A673 (cell line): ENCODE results near the gene EYS. TPM values are rescaled to one million over a fixed set of nuclear protein-coding genes. Genes with fewer than 3 reads are reported as not detected.
"Not testable (repeated sequence)": the region's sequence is repeated elsewhere in the genome, so short reads cannot be mapped to it uniquely, and the experiment has no call there.

ENCODE experiments used
- BruUV-seq: library from RNA; stranded (reverse); fragments of 400-500 nt; replicated peaks from 2 replicates; lab custom pipeline; 2021; lab: Mats Ljungman, UMichigan
- CTCF ChIA-PET: fragments of 300-600 bp; sonication (Branson Sonifier 250); formaldehyde crosslinking; loops from one replicate; lab custom pipeline; 2022; ENCODE audit warnings: antibody characterized with exemption; lab: Charles Lee
- POLR2A ChIA-PET: fragments of 300-600 bp; sonication (Branson Sonifier 250); formaldehyde crosslinking; loops from one replicate; lab custom pipeline; 2022; ENCODE audit warnings: antibody characterized with exemption; ENCODE audit not compliant: low non-redundant PET; lab: Charles Lee
- DNase-seq: peaks from one replicate; pipeline ENCODE4 v3.0.0-alpha.2; 2015; ENCODE audit warnings: low spot score
- H3K27ac ChIP-seq: fragments of 200-600 bp; sonication (generic); 2 replicates; pipeline ENCODE4 v1.5.1; 2016; ENCODE audit warnings: mixed run types, low read depth, mild to moderate bottlenecking, mixed read lengths, antibody characterized with exemption, low read length; ENCODE audit not compliant: poor library complexity, severe bottlenecking
- H3K27me3 ChIP-seq: fragments of 200-600 bp; sonication (generic); replicated peaks from 2 replicates; pipeline ENCODE4 v1.6.1; 2017; ENCODE audit warnings: mixed run types, low read depth, mild to moderate bottlenecking, mixed read lengths, antibody characterized with exemption, low read length; ENCODE audit not compliant: insufficient read depth, poor library complexity
- H3K36me3 ChIP-seq: fragments of 200-600 bp; sonication (generic); 2 replicates; pipeline ENCODE4 v1.6.1; 2016; ENCODE audit warnings: mixed run types, mild to moderate bottlenecking, mixed read lengths, antibody characterized with exemption, low read length; ENCODE audit not compliant: insufficient read depth, poor library complexity, severe bottlenecking
- H3K4me1 ChIP-seq: fragments of 200-600 bp; sonication (generic); 2 replicates; pipeline ENCODE4 v1.6.1; 2017; ENCODE audit warnings: mixed run types, mild to moderate bottlenecking, mixed read lengths, antibody characterized with exemption, low read length; ENCODE audit not compliant: insufficient read depth, poor library complexity, severe bottlenecking
- H3K4me3 ChIP-seq: fragments of 200-600 bp; sonication (generic); 2 replicates; pipeline ENCODE4 v1.5.1; 2016; ENCODE audit warnings: low read depth, mixed run types, mild to moderate bottlenecking, mixed read lengths, low read length; ENCODE audit not compliant: poor library complexity, severe bottlenecking
- H3K9me3 ChIP-seq: fragments of 200-600 bp; sonication (generic); 2 replicates; pipeline ENCODE4 v1.6.1; 2016; ENCODE audit warnings: mixed run types, low read depth, mild to moderate bottlenecking, mixed read lengths, antibody characterized with exemption, low read length; ENCODE audit not compliant: poor library complexity, severe bottlenecking
- EZH2 ChIP-seq: fragments of 200-600 bp; sonication (generic); IDR thresholded peaks from 2 replicates; pipeline ENCODE4 v1.6.1; 2017; ENCODE audit warnings: borderline replicate concordance, low read depth, mild to moderate bottlenecking, mixed read lengths, antibody characterized with exemption, low read length; ENCODE audit not compliant: poor library complexity, severe bottlenecking
- intact Hi-C: fragments of 100-400 bp; cut with micrococcal nuclease; formaldehyde crosslinking; loops from one replicate; pipeline ENCODE4 v1.10.0; 2022; ENCODE audit not compliant: unreplicated experiment
- total RNA-seq: library from RNA; stranded (reverse); gene quantifications from 2 replicates; pipeline ENCODE4 v1.2.3, GENCODE V29; 2021
- TF ChIP-seq, protein P1 (sequence below): fragments of 300-800, 200-600 bp; sonication (generic); conservative IDR thresholded peaks from 2 replicates; pipeline ENCODE4 v1.5.1; 2017; ENCODE audit warnings: low read depth, mild to moderate bottlenecking, antibody characterized with exemption, low read length, moderate library complexity, mixed read lengths

EYS gene
- total RNA-seq, 1 experiment from 2014 or later, result 0.47 TPM

- TF ChIP-seq EZH2, result no peak
- TF ChIP-seq, protein P1, sequence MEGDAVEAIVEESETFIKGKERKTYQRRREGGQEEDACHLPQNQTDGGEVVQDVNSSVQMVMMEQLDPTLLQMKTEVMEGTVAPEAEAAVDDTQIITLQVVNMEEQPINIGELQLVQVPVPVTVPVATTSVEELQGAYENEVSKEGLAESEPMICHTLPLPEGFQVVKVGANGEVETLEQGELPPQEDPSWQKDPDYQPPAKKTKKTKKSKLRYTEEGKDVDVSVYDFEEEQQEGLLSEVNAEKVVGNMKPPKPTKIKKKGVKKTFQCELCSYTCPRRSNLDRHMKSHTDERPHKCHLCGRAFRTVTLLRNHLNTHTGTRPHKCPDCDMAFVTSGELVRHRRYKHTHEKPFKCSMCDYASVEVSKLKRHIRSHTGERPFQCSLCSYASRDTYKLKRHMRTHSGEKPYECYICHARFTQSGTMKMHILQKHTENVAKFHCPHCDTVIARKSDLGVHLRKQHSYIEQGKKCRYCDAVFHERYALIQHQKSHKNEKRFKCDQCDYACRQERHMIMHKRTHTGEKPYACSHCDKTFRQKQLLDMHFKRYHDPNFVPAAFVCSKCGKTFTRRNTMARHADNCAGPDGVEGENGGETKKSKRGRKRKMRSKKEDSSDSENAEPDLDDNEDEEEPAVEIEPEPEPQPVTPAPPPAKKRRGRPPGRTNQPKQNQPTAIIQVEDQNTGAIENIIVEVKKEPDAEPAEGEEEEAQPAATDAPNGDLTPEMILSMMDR, result no peak
- Histone ChIP-seq H3K27me3 (no peaks in the 10 kb centered on the region), H3K27ac (no peak overlapping the region), H3K36me3 (no peaks in the 10 kb centered on the region), H3K9me3 (peaks cover 6% of the 10 kb centered on the region), H3K4me3 (no peak overlapping the region), H3K4me1 (no peaks in the 10 kb centered on the region)
- DNase-seq, result no peak
- ChIA-PET POLR2A (no interaction called here), CTCF (no interaction called here)
- intact Hi-C loops, result no loop called here
- no TSS peak for BruUV-seq
These were observed 307.5 kb downstream of the EYS start for GRCh38 chr6:65399355-65400084.

DNA sequence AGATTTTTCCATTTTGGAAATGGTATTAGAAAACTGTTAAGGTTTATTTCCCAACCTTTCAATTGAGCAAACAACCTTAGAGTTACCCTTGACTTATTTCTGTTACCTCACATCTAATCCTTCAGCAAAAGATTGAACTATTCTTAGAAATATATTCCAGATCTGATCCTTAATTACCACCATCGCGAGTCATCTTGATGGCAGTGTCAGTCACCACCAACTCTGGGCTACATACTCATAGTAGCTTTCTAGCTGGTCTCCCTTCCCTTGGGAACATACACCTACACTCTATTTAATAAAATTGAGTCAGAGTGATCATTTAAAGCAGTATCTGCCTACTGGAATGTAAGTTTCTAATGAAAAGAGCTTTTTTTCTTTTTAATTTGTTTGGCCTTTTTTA, 308.2 kb downstream of the EYS start:
- Histone ChIP-seq H3K4me1 (no peaks in the 10 kb centered on the region), H3K4me3 (no peak overlapping the region), H3K27me3 (no peaks in the 10 kb centered on the region), H3K9me3 (peaks cover 6% of the 10 kb centered on the region), H3K36me3 (no peaks in the 10 kb centered on the region), H3K27ac (no peak overlapping the region)
- no peak for TF ChIP-seq EZH2
- TF ChIP-seq, protein P1, result no peak
- no TSS peak for BruUV-seq
- intact Hi-C loops, result no loop called here
- DNase-seq, result no peak
- CTCF ChIA-PET, result no interaction called here
- POLR2A ChIA-PET, result no interaction called here

DNA sequence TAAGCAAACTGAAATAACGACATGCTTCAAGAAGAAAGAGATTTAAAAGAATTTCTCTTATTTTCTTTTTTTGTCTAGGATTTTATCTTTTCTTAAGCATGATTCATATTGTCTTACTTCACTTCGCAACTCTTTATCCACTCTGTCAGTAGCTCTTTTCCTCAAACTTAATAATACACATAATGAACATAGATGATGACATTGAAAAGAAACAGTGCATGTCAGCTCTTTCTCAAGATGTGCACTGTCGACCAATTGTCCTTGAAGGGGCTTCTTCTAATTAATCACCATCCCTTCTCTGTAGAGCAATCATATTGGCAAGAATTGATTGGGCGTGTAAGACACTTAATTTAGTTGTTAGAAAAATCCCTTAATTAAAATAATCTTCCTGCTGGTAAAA, 356.5 kb downstream of the EYS start:
- Histone ChIP-seq H3K36me3 (no peaks in the 10 kb centered on the region), H3K4me3 (no peak overlapping the region), H3K9me3 (no peaks in the 10 kb centered on the region), H3K4me1 (no peaks in the 10 kb centered on the region), H3K27me3 (no peaks in the 10 kb centered on the region), H3K27ac (no peak overlapping the region)
- ChIA-PET CTCF (no interaction called here), POLR2A (no interaction called here)
- TF ChIP-seq, protein P1, result no peak
- no peak for TF ChIP-seq EZH2
- DNase-seq, result no peak
- no TSS peak for BruUV-seq
- intact Hi-C loops, result no loop called here

DNA sequence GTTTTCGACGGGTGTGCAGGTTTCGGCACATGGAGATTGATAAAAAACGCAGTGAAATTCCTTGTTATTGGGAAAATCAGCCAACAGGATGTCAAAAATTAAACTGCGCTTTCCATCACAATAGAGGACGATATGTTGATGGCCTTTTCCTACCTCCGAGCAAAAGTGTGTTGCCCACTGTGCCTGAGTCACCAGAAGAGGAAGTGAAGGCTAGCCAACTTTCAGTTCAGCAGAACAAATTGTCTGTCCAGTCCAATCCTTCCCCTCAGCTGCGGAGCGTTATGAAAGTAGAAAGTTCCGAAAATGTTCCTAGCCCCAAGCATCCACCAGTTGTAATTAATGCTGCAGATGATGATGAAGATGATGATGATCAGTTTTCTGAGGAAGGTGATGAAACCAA, 404.4 kb downstream of the EYS start:
- POLR2A ChIA-PET, CTCF ChIA-PET, intact Hi-C loops, H3K4me3 ChIP-seq, H3K36me3 ChIP-seq, H3K9me3 ChIP-seq, DNase-seq, H3K4me1 ChIP-seq, BruUV-seq, H3K27me3 ChIP-seq, H3K27ac ChIP-seq: not testable (repeated sequence)
